ENCODE data around the gene EDARADD.

- TF ChIP-seq CTCF (optimal IDR thresholded peaks at IDR 0.05 in 1 of 3, IDR thresholded peaks at IDR 0.05 in 1 of 3, conservative IDR thresholded peaks at IDR 0.05 in 1 of 3; ENCODE audit: extremely low read depth in 1 of 3, insufficient read depth in 2 of 3, low read length in 3 of 3) (no peak), EZH2 (IDR thresholded peaks at IDR 0.05; ENCODE audit: low read length) (no peak)
Observed at GRCh38 chr1:236350308-236350707, 43.8 kb upstream of the EDARADD start.

Measured in keratinocyte (primary cell).